Choroid plexus epithelial cell (primary cell): ENCODE measurements around the gene EXTL1.

Experiments
- DNase-seq: peaks from one replicate; pipeline ENCODE4 v3.0.0-alpha.2; 2010; ENCODE audit warnings: low read depth
- H3K4me3 ChIP-seq: 2 replicates; pipeline ENCODE4 v1.5.1; 2011; ENCODE audit warnings: low read depth, mild to moderate bottlenecking, control low read depth, low read length, moderate library complexity
- CTCF ChIP-seq: conservative IDR thresholded peaks from 2 replicates; pipeline ENCODE4 v1.5.1; 2011; ENCODE audit warnings: low read depth, mild to moderate bottlenecking, control low read depth, inconsistent platforms, low read length, moderate library complexity

EXTL1 gene

GRCh38 chr1:26053718-26054560 is 32.4 kb downstream of the EXTL1 start:
- DNase-seq: no peak
- H3K4me3 ChIP-seq: no peak overlapping the region
- TF ChIP-seq CTCF: no peak

DNA sequence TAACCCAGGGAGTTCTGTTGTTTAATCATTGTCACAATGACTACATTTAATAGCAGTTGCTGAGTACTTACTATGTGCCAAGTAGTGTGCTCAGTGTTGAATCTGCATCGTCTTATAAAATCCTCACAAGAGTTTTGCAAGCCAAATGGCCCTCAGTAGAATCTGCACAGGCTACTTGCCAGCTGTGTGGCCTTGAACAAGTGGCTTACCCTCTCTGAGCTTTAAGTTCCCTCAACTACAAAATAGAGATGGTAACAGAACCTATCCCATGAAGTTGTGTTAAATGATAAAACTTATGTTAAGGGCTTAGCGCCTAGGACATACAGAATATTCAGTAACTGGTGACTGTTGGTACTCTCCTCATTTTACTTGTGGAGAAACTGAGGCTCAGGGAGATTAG is 33.5 kb downstream of the EXTL1 start:
- H3K4me3 ChIP-seq: no peak overlapping the region
- DNase-seq: no peak
- TF ChIP-seq CTCF: no peak

- no peak for DNase-seq
- no peak overlapping the region for H3K4me3 ChIP-seq
- no peak for TF ChIP-seq CTCF
These were observed 35.6 kb downstream of the EXTL1 start for GRCh38 chr1:26057189-26057588.

- TF ChIP-seq CTCF: no peak
- H3K4me3 ChIP-seq: no peak overlapping the region
- DNase-seq: no peak
These were observed 36.5 kb downstream of the EXTL1 start for GRCh38 chr1:26058052-26058595.

- H3K4me3 ChIP-seq: no peak overlapping the region
- no peak for TF ChIP-seq CTCF
- DNase-seq: no peak
These were observed 38.3 kb downstream of the EXTL1 start for GRCh38 chr1:26059906-26060305.

DNA sequence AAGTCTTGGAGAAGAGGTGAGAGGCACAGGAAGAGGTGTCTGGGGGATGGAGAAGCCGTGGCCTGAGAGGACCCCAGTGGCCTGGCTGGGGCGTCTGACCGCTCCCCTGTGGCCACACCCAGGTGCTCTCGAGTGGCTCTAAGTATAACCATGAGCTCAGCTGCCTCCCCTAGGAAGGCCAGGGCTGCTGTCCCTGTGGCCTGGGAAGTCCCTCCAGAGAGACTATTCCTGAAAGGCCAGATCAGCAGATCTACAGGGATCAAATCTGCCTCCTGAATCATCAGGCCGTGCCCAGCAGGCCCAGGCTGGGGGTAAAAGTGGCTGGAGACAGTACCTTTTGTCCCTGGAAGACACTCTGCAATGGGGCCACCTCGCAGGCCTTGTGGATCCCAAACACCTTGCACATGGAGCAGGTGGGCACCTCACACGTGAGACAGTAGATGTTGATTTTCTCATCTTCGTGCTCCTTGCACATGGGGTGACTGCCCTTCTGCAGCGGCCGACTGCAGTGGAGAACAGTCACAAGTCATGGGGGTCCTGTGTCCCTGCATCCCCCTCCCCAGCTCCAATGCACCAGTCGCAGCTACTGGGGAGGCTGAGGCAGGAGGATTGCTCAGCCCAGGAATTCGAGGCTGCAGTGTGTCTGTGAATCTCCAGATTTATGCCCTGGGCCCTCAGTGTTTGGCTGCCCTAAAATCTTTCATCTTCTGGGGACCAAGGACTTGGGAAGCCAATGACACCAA is 39.4 kb downstream of the EXTL1 start:
- no peak overlapping the region for H3K4me3 ChIP-seq
- TF ChIP-seq CTCF: no peak
- no peak for DNase-seq

GRCh38 chr1:26064553-26064952 is 43.0 kb downstream of the EXTL1 start:
- DNase-seq: no peak
- no peak overlapping the region for H3K4me3 ChIP-seq
- no peak for TF ChIP-seq CTCF
